Measurements from ENCODE around the gene CPNE2.

The CPNE2 gene

GRCh38 chr16:57192720-57193486 lies 100.5 kb downstream of the CPNE2 start:
- Histone ChIP-seq H2AFZ (ENCODE audit: low read length) (no peak overlapping the region), H3K36me3 (ENCODE audit: insufficient read depth, low read length) (0 out of 2 replicates have a peak, but pooled peaks cover 4% of the 10 kb centered on the region), H3K4me1 (ENCODE audit: insufficient read depth, low read length, severe bottlenecking) (peaks cover 7% of the 10 kb centered on the region), H3K4me2 (ENCODE audit: low read length) (no peak overlapping the region), H4K20me1 (ENCODE audit: insufficient read depth, low read length) (no peaks in the 10 kb centered on the region), H3F3A (ENCODE audit: insufficient read depth, low read length) (no peaks in the 10 kb centered on the region), H3K9me3 (ENCODE audit: low read length) (no peaks in the 10 kb centered on the region), H3K9ac (ENCODE audit: low read length) (no peak overlapping the region), H3K9me2 (ENCODE audit: low read depth, low read length) (no peaks in the 10 kb centered on the region), H3K27ac (ENCODE audit: low read depth, low read length, poor library complexity, severe bottlenecking) (no peak overlapping the region), H3K27me3 (ENCODE audit: insufficient read depth, low read length) (no peaks in the 10 kb centered on the region), H3K4me3 (ENCODE audit: low read depth, low read length, poor library complexity, severe bottlenecking) (no peak overlapping the region), H3K79me2 (ENCODE audit: insufficient read depth, low read length) (peaks cover 63% of the 10 kb centered on the region)
- TF ChIP-seq EZH2 (IDR thresholded peaks at IDR 0.05; ENCODE audit: borderline replicate concordance, low read length) (no peak), CTCF (IDR thresholded peaks at IDR 0.05; ENCODE audit: low read length) (no peak)

- H3K9ac ChIP-seq (ENCODE audit: low read length), result no peak overlapping the region
- H3K27me3 ChIP-seq (ENCODE audit: insufficient read depth, low read length), result no peaks in the 10 kb centered on the region
- no peak overlapping the region for H3K27ac ChIP-seq (ENCODE audit: low read depth, low read length, poor library complexity, severe bottlenecking)
- H3K4me3 ChIP-seq (ENCODE audit: low read depth, low read length, poor library complexity, severe bottlenecking), result no peak overlapping the region
- no peak overlapping the region for H2AFZ ChIP-seq (ENCODE audit: low read length)
- H4K20me1 ChIP-seq (ENCODE audit: insufficient read depth, low read length), result no peaks in the 10 kb centered on the region
- peaks cover 8% of the 10 kb centered on the region for H3K36me3 ChIP-seq (ENCODE audit: insufficient read depth, low read length)
- H3K9me2 ChIP-seq (ENCODE audit: low read depth, low read length), result no peaks in the 10 kb centered on the region
- no peak overlapping the region for H3K4me2 ChIP-seq (ENCODE audit: low read length)
- no peaks in the 10 kb centered on the region for H3K9me3 ChIP-seq (ENCODE audit: low read length)
- H3F3A ChIP-seq (ENCODE audit: insufficient read depth, low read length), result no peaks in the 10 kb centered on the region
- no peak for TF ChIP-seq CTCF (IDR thresholded peaks at IDR 0.05; ENCODE audit: low read length)
- TF ChIP-seq EZH2 (IDR thresholded peaks at IDR 0.05; ENCODE audit: borderline replicate concordance, low read length), result no peak
- peaks cover 60% of the 10 kb centered on the region for H3K79me2 ChIP-seq (ENCODE audit: insufficient read depth, low read length)
- H3K4me1 ChIP-seq (ENCODE audit: insufficient read depth, low read length, severe bottlenecking), result peaks cover 2% of the 10 kb centered on the region
Observed at GRCh38 chr16:57194512-57194911, 102.1 kb downstream of the CPNE2 start.

- Histone ChIP-seq H3K9me3 (ENCODE audit: low read length) (no peaks in the 10 kb centered on the region), H3K4me3 (ENCODE audit: low read depth, low read length, poor library complexity, severe bottlenecking) (no peak overlapping the region), H3K27me3 (ENCODE audit: insufficient read depth, low read length) (no peaks in the 10 kb centered on the region), H3K9me2 (ENCODE audit: low read depth, low read length) (no peaks in the 10 kb centered on the region), H3K9ac (ENCODE audit: low read length) (no peak overlapping the region), H3K4me1 (ENCODE audit: insufficient read depth, low read length, severe bottlenecking) (peaks cover 2% of the 10 kb centered on the region), H3K4me2 (ENCODE audit: low read length) (no peak overlapping the region), H3K79me2 (ENCODE audit: insufficient read depth, low read length) (peaks cover 42% of the 10 kb centered on the region), H3K36me3 (ENCODE audit: insufficient read depth, low read length) (peaks cover 5% of the 10 kb centered on the region), H3F3A (ENCODE audit: insufficient read depth, low read length) (no peaks in the 10 kb centered on the region), H2AFZ (ENCODE audit: low read length) (no peak overlapping the region), H3K27ac (ENCODE audit: low read depth, low read length, poor library complexity, severe bottlenecking) (no peak overlapping the region), H4K20me1 (ENCODE audit: insufficient read depth, low read length) (no peaks in the 10 kb centered on the region)
- TF ChIP-seq EZH2 (IDR thresholded peaks at IDR 0.05; ENCODE audit: borderline replicate concordance, low read length) (no peak), CTCF (IDR thresholded peaks at IDR 0.05; ENCODE audit: low read length) (no peak)
Observed at GRCh38 chr16:57196286-57196685, 103.9 kb downstream of the CPNE2 start.

Data from OCI-LY1 (cell line).